KBM-7 (cell line): ENCODE results near the gene DNAJC4.

Experiments
- DNase-seq: peaks from one replicate; pipeline ENCODE4 v3.0.0-alpha.2; 2015
- in situ Hi-C: fragments of 300-500 bp; cut with MboI; formaldehyde crosslinking; loops from 2 replicates; pipeline ENCODE4 v1.14.3; 2020; ENCODE audit warnings: low sequenced_read_pairs, low pct_unique_long_range_greater_than_20kb, mixed read lengths

DNAJC4 gene

DNA sequence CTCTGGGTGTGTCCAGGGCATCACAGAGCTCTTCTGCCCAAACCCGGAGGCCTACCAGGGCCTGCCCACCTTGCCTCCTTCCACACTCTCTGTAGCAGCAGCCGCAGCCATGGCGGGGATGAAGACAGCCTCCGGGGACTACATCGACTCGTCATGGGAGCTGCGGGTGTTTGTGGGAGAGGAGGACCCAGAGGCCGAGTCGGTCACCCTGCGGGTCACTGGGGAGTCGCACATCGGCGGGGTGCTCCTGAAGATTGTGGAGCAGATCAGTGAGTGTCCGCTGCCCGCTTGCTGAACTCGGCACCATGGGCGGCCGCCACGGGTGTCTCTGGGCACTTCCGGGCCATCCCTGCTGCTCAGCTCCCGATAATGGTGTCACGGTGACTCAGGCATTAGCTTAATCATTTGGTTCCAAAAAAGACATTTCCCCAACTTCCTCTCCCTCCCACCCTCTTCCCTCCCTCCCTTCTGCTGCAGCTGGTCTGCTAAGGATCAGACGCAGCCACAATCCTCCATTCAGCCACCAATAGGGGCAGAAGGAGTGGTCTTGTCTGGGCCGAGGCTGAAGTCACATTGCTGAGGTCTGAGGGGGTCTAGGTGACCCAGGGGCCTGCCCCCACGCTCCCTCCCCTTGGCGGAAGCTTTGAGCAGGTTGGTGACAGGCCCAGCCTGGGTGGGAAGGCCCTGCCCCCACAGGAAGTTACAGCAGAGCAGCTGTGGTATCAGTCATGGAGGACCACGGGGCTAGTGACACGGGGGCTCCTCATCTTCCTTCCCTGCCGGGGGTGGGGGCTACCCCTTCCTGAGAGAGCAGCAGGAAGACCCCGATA is 22.9 kb upstream of the DNAJC4 start:
- peak; percentile 92 for DNase-seq
- in situ Hi-C loops = no loop called here

DNA sequence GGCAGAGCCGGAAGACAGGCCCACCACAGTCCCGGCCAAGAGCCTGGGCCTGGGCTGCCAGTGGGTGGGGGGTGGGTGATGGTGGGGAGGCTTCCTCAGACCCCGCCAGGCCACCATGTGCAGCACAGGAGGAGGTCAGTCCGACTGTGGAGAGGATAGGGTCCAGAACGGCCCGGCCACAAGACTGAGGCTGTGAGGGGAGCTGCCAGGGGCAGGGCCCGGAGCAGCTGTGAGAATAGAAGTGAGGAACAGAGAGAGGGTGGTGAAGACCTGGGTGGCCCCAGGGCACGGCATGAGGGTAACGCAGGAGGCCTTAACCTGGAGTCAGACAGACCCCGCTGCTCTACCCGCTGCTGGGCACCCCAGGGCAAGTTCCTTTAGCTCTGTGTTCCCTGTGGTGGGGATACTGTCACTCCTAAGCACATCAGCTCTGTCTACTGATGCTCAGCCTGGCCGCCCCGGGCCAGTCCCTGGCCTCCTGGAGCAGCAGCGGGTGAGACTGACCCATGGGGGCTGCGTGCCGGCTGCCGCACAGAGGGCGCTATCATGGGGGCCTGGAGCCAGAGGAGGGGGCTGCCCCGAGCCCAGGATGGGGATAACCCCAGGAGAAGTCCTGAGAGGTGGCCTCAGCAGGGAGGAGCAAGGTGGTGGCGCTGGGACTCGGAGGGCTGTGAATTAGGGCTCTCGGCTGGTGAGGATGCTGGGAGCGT is 22.1 kb upstream of the DNAJC4 start:
- no peak for DNase-seq
- in situ Hi-C loops = no loop called here

DNA sequence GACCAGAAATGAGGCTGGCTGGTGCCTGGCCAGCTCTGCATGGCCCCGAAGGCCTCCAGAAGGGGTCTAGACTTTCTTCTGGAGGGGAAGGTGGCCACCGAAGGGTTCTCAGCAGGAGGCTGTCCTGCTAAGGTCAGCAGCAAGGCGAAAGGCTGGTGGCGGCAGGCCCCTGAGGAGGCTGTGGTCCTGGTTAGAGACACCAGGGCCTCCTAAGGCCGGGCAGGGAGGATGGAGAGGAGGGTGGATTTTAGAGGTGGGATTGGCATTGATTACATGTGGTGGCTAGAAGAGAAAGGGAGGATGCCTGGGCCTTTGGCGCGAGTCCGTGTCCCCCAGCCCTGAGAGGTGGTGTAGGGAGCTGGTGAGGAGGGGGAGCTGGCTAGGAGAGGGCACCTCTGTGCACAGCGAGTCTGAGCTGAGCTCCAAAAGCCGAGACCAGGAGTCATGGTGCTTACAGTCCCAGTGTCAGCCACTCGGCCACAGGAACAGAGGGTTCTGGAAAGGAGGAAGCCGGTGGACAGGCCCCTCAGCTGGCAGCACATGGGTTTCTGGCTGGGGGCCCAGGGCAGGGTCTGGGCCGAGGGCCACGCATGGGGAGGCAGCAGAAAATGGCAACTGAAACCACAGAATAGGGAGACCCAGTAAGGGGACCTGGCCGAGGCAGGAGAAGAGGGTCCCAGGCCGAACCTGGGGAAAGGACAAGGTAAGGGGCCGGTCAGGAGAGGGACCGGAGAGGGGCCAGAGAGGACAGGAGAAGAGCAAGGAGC is 21.4 kb upstream of the DNAJC4 start:
- in situ Hi-C loops = no loop called here
- no peak for DNase-seq

DNA sequence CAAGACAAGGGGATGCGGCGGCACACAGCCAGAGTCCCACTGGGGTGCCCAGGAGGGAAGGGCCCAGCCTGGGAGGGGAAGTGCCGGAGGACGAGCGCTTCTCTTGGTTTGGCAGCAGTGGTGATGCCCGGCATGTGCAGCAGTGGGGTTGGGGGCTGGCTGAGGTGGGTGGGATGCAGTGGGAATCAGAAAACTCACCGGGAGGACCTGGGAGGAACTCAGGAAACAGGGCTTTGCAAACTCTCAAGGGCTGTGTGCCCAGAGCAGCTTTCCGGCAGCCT is 20.8 kb upstream of the DNAJC4 start:
- no peak for DNase-seq
- in situ Hi-C loops = no loop called here

DNA sequence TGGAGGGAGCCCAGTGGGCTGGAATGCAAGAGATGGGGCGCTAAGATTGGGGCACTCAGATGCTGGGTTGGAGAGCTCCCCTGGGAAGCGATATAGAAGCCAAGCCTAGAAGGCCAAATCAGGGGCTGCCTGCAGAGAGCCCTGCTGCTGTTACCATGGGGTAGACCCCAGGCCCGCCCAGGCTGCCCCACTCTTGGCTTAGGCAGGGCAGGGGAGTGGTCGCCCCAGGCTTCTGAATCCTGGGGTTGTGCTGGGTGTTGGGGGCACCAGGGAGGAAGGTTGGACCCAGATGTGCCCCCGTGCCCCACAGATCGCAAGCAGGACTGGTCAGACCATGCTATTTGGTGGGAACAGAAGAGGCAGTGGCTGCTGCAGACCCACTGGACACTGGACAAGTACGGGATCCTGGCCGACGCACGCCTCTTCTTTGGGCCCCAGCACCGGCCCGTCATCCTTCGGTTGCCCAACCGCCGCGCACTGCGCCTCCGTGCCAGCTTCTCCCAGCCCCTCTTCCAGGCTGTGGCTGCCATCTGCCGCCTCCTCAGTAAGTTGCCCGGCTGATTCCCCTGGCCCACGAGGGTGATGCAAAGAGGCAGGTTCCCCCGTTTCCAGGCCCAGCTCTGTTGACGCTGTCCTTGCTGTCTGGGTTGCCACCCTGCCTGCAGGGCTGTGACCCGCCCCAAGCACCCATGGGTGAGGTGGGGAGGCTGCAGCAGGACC is 19.9 kb upstream of the DNAJC4 start:
- in situ Hi-C loops = no loop called here
- no peak for DNase-seq

DNA sequence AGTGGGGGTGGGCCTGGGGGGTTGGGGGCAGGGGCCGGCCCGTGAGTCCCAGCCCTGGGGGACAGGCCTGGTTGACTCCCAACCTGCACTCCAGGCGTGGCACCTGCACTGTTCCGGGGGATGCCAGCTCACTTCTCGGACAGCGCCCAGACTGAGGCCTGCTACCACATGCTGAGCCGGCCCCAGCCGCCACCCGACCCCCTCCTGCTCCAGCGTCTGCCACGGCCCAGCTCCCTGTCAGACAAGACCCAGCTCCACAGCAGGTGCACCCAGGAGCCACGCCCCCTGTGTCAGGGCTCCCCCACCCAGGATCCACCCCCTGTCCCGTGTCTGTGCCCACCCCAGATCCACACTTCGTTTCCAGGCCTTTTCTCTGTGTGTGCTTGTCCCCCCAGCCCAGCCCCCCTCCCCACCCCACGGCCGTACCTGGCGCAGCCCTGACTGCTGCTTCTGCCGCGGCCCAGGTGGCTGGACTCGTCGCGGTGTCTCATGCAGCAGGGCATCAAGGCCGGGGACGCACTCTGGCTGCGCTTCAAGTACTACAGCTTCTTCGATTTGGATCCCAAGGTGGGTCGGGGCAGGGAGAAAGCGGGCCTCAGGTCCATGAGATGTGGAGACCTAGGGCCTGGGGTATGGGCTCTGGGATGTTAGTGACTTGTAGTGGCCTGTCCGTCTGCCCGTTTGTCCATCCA is 19.0 kb upstream of the DNAJC4 start:
- in situ Hi-C loops = no loop called here
- no peak for DNase-seq

DNA sequence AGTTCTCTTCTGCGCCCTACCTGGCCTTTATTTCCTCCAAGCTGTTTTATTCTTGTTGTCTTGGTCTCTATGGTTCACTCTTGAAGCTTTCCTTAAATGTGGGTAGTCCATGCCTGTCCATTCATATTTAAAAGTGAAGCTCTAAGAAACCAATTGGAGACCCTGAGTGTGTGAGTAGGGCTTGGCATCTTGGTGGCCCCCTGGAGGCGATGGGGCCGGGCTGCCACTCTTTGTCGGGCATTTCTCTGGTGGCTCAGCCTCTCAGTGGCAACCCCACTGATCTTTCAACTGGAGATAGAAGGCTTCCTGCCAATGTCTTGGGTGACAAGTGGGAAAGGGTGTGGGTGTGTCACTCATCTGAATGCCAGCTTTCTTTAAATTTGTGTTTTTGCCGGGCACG is 13.5 kb upstream of the DNAJC4 start:
- in situ Hi-C loops = no loop called here
- no peak for DNase-seq

DNA sequence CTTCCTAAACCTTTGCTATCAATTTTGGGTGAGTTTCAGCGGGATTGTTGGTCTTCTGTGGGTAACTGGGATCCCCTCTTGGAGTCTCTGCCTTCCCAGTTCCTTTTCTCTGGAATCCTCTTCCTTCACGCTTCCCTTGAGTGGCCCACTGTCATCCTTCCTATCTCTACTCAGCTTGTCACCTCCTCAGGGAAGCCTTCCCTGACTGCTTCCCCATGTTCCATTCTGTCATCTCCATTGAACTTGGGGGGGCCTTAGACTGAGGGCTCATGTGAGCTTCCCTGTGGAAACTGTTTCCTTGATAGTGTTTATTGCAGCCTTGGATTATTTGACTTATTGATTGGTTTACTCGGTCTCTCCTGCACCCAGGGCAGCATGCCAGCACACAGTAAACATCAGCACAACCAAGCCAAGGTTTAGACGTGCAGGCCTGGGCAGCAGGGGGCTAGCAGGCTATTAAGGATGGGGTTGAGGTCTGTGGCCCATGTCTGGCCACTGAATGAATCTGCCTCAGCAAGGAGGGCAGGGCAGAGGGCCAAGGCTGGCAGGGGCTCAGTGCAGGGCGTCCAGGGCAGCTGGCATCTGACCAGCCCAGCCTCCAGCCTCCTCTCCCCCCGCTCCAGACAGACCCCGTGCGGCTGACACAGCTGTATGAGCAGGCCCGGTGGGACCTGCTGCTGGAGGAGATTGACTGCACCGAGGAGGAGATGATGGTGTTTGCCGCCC is 11.6 kb upstream of the DNAJC4 start:
- no peak for DNase-seq
- in situ Hi-C loops = no loop called here

DNA sequence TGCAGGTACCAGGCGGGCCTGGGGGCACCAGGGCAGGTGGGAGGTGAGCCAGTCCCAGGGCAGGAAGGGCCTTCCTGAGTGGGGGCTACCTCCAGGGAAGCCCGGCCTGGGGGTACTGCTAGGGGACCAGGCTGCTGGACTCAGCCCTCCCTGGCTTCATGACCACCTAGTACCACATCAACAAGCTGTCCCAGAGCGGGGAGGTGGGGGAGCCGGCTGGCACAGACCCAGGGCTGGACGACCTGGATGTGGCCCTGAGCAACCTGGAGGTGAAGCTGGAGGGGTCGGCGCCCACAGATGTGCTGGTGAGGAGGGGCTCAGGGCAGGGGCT is 11.0 kb upstream of the DNAJC4 start:
- in situ Hi-C loops = no loop called here
- DNase-seq = no peak

DNA sequence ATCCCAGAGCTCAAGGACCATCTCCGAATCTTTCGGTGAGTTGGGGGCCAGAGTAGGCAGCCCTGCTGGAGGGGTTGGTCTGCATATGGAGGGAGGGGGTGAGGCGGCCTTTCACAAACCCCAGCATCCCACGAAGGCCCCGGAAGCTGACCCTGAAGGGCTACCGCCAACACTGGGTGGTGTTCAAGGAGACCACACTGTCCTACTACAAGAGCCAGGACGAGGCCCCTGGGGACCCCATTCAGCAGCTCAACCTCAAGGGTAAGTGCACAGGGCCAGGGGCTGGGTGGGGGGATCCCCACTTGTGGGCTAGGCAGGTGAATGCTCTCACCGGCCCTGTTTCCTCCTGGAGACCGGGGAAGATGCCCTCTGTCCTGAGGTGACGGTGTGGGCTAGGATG is 10.6 kb upstream of the DNAJC4 start:
- in situ Hi-C loops = no loop called here

DNA sequence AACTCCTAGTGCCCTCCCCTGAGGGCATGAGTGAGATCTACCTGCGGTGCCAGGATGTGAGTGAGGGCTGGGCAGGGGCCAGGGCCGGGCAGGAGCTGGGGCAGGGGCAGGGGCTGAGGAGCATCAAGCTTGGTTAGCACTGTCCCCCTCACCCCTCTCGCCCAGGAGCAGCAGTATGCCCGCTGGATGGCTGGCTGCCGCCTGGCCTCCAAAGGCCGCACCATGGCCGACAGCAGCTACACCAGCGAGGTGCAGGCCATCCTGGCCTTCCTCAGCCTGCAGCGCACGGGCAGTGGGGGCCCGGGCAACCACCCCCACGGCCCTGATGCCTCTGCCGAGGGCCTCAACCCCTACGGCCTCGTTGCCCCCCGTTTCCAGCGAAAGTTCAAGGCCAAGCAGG is 10.1 kb upstream of the DNAJC4 start:
- no peak for DNase-seq
- in situ Hi-C loops = no loop called here

More for the DNA sequence above, 10.6 kb upstream of the DNAJC4 start:
- no peak for DNase-seq

DNA sequence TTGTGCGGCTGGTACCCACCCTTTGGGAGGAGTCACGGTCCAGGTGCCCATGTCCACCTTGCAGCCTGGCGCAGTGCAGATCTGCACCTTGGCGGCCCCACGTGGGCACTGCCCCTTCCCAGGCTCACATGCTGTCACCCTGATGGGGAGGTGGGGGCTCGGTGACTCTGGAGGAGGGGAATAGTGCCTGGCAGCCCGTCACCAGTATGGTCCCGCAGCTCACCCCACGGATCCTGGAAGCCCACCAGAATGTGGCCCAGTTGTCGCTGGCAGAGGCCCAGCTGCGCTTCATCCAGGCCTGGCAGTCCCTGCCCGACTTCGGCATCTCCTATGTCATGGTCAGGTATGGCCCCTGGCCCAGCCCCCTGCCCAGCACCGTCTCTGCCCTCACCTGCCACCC is 9.6 kb upstream of the DNAJC4 start:
- no peak for DNase-seq
- in situ Hi-C loops = no loop called here

DNA sequence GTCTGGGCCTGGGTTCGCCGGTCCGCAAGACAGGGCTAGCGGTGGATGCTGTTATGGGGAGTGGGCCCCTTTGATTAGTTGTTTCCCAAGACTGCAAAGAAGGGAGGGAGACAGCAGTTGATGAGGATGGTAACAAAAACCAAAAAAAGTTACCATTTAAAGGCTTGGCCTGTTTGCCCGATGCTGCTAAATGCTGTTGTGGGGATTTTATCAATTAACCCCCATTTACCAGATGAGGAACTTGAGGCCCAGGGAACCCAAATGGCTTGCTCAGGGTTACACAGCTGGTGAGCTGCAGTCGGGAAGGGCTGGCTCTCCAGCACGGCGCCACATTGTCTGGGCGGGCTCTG is 7.7 kb upstream of the DNAJC4 start:
- DNase-seq = no peak
- in situ Hi-C loops = no loop called here

DNA sequence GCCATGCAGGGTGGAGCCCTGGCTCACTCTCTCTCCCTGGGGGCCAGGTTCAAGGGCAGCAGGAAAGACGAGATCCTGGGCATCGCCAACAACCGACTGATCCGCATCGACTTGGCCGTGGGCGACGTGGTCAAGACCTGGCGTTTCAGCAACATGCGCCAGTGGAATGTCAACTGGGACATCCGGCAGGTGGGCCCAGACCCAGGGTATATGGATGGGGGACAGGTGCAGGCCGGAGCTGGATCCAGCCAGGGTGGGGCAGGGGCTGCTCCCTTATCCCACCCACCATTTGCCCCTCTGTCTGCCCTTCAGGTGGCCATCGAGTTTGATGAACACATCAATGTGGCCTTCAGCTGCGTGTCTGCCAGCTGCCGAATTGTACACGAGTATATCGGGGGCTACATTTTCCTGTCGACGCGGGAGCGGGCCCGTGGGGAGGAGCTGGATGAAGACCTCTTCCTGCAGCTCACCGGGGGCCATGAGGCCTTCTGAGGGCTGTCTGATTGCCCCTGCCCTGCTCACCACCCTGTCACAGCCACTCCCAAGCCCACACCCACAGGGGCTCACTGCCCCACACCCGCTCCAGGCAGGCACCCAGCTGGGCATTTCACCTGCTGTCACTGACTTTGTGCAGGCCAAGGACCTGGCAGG is 7.2 kb upstream of the DNAJC4 start:
- in situ Hi-C loops = no loop called here
- DNase-seq = no peak

DNA sequence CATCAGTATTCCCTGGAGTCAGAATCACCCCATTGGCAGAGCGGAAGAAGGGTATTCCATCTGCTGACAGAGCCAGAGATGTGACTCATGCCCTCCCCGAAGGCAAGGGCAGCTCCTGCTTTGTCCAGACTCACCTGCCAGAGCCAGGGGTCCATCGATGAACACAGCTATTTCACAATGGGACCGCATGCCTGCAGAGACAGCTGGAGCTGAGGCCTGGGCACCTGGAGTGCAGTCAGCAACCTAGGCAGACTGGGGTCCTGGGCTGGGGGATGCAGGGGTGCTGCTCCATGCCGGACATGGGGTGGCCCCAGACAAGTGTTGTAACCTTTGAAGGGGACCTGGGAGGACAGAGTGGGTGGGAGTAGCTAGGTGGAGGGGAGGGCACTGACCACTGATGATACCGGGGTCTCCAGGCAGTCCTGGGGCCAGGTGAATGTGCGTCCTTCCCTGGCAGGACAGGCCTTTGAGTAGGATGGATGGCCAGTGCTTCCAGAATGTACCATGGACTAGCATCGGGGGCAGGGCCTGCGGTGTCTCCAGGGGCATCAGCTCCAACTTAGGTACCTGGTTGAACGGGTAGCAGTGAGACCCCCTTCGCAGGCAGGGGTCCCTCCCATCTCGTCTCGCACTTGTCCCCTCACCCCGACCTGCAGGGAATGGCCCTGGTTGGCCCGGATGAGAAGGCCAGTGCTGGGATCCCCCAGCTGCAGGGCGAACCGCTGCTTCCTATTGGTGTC is 6.0 kb upstream of the DNAJC4 start:
- in situ Hi-C loops = no loop called here
- no peak for DNase-seq

DNA sequence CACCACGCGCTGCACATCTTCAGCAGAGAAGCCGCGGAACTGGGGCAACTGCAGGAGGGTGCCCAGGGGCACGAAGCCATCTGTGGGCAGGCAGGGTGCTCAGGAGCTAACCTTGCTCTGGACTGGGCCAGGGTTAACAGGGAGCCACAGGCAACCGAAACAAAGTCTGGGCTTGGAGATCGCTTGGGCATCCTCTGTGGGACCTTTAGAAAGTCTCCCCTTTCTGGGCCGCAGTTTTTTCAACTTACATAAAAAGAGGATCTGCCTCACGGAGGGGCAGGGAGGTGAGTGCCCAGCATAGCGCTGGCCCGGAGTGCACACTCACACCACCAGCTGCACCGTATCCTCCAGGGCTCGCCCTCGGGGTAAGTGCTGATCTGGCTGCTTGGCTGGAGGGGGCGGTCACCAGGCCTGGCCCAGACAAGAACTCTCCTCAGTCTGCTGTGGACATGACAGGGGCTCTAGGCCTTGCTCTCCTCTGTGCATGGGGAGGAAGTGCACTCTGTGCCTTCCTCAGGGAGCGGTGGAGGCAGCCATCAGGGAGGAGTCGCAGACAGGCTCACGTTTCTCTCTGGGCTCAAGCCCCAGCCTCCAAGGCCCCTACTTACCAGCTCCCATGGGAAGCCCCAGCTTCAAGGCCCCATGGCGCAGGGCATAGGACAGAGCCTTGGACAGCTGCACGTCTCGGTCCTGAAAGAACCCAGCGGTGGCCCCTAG is 5.3 kb upstream of the DNAJC4 start:
- in situ Hi-C loops = no loop called here
- no peak for DNase-seq
